CD4-positive, alpha-beta T cell treated with Interferon alpha-2 for 1 hour (primary cell): ENCODE measurements around the gene ABCA5.
A peak's percentile ranks its signal among the peaks of the same experiment; 100 is the strongest.

Experiments used
- DNase-seq, 2 donors: peaks; one replicate each; pipeline ENCODE4 v3.0.0-alpha.2; 2020 to 2022

Gene ABCA5

GRCh38 chr17:69265873-69266272 is 61.1 kb downstream of the ABCA5 start:
- DNase-seq, result no peak

DNA sequence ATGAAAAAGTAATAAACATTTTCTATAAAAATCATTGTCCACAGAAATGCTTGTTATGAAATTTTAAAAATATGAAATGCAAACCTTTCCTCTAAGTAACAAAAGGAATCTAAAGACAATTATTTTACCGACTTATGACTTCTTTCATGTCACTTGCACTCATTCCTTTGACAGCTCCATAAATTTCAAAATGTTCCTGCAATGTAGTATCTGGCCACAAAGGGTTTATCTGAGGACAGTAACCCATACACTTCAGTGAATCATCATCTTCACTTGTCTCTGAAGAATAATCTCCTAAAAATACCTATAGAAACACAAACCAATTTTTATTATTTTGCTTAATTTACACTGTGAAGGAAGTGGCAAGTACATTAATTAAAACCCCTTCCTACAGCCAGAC is 72.7 kb downstream of the ABCA5 start:
- no peak for DNase-seq

GRCh38 chr17:69250641-69251040 is 76.3 kb downstream of the ABCA5 start:
- DNase-seq, result no peak

DNA sequence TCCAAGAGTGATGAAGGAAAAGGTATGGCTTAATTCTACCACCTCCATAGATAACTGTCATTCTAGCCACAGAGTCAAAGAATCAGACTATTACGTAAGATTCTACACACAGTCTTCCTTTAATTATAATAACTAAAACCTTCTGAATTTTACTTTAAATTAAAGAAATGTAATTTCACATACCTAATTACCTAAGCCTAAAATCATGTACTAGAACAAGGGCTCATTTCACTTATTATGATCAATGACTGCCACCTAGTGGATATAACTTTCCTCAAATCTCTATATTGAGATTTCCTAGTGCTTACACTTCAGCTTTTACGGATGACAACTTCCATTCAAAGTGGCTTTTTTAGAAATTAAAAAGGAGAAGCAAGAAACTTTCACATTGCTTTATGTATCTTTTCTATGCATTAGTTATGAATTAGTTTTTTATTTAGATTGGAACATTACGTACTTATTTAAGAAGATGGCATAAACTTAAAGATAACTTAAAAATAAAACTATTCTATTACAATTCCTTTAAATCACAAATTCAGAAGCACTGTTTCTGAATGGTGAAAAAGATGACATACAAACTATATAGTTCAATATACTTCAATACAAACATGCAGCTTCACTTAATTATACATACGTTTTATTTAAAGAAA is 80.1 kb downstream of the ABCA5 start:
- peak in 1 of 2 donors; percentile 40 for DNase-seq

DNA sequence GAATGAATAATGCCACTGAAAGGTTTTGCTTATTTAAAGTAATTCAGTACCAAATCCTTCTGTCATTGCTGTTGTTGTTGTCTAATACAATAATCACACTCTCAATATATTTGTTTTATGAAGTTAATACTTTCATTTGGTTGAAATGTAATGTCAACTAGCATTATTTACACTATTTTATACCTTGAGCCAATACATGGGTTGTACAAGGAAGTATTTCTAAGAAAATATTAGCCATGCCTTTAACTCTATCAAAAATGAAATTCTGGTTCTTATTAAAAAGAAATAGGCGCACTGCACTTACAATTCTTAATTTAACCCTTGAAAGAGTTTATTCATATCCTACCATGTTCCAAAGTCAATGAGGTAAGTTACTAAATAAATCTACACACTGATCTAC is 80.7 kb downstream of the ABCA5 start:
- DNase-seq, result no peak

GRCh38 chr17:69245617-69246016 is 81.3 kb downstream of the ABCA5 start:
- no peak for DNase-seq

DNA sequence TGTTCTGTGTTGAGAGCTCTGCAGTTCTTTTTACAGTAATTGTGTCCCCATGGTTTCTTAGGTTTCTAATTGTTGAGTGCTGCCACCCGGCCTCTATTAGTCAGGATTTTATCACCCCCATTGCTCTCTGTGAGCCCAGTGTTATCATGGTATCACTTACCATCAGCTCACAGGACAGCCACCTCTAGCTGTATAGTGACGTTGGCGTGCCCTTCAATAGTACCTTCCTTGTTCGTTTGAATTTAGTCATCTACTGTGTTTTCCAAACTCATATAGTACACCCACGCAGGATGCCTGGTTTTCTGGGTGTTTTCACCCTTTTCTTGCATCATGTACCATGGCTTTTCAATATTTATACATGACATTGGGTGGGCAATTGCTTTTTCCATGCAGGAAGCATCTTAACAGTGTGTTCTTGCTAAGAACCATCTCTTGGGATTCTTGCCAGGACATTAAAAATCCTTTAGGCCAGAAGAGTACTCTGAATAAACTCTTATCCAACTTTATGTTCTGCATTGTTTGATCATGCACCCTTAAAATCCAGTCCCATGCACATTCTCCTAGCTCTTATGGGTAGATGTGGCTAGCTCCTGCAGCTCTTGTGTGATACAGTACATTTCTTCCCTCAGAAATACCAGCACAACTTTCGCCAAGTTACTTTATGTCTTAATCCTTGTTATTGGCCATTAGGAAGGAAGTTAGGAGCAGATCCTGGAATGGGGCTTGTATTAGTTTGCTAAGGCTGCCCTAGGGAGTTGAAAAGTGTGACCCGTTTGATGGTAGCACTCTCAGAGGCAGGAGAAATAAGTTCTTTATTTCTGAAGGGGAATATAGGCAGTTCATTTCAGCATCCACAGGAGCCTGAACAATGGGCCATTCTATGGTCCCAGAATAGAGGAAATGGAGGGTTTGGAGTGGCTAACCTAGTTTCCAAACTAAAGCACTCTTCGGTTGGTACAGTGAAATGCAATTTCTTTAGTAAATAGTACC is 87.0 kb downstream of the ABCA5 start:
- DNase-seq, result no peak

GRCh38 chr17:69236946-69237345 is 90.0 kb downstream of the ABCA5 start:
- no peak for DNase-seq

DNA sequence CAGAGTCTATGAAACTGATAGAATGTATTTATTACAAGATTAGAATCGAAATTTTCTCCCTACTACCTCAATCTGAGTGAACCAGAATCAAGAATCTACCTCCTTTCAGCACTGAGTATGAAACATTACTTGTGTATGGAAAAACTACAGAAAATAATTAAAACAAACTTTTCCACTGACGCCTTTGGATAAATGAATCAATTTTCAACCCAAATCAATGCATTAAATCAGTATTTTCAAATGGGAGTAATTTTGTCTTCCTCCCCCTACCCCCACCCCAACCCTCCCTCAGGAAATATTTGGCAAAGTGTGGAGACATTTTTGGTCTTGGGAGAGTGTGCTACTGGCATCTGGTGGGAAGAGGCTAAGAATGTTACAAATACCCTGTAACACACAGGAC is 90.5 kb downstream of the ABCA5 start:
- DNase-seq, result no peak

GRCh38 chr17:69235338-69236058 is 91.4 kb downstream of the ABCA5 start:
- peak; percentile 61 to 70 for DNase-seq

DNA sequence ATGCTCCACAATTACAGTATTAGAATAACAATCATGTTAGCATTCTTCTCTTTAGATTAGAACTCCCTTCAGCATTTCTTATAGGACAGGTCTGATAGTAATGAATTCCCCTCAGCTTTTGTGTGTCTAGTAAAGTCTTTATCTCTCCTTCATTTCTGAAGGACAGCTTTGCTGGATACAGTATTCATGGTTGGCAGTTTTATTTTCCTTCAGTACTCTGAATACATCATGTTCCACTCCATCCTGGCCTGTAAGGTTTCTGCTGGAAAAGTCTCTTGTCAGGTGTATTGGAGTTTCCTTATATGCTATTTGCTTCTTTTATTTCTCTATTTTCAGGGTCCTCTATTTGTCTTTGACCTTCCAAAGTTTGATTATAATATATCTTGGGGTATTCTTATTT is 94.3 kb downstream of the ABCA5 start:
- DNase-seq, result no peak

DNA sequence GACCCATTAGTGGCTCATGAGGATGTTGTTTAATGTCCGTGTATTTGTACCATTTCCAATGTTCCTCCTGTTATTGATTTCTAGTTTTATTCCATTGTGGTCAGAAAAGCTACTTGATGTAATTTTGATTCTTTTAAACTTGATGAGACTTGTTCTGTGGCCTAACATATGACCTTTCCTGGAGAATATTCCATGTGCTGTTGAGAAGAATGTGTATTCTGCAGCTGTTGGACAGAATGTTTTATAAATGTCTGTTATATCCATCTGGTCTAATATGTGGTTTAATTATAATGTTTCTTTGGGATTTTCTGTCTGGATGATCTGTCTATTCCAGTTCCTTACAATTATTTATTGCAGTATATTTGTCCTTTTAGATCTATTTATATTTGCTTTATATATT is 95.4 kb downstream of the ABCA5 start:
- DNase-seq, result no peak

DNA sequence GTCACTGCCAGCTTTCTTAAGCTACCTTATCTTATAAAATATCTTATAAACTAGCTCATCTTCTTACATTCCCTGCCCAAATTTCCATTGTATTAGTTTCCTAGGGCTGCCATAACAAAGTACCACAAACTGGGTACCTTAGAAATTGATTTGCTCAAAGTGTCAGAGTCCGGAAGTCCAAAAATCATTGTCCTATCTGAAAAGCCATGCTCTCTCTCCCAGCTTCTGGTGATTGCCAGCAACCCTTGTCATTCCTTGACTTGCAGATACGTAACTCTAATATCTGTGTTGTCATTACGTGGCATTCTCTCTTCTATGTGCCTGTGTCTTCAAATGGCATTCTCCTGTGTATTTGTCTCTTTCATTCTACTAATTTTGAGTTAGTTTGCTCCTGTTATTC is 96.0 kb downstream of the ABCA5 start:
- no peak for DNase-seq

- no peak for DNase-seq
Observed at GRCh38 chr17:69228576-69228975, 98.4 kb downstream of the ABCA5 start, which contains the start of gene ABCA10. TSS of gene ABCA10 (minus strand) at chr17:69228824. CDS start at chr17:69225358, 3,466 bp downstream.

GRCh38 chr17:69228018-69228417 is 98.9 kb downstream of the ABCA5 start:
- no peak for DNase-seq

DNA sequence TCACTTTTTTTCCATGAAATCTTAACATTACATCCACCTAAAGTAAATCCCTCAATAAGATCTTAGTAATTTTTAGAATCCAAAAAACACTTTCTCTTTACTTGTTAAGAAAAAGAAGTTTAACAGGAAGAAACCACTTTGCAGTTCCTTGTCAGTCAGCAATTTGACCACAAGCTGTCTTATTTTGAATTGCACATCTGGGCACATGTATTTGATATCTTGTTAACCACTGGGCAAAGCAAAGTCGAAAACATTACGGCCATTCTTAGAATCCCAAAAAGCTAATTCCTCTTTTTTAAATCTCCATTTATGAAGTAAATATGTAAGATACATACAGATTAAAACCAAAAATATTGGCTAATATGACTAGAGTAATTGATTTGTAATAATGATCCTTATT is 99.4 kb downstream of the ABCA5 start:
- DNase-seq, result no peak

- DNase-seq, result no peak
Observed at GRCh38 chr17:69223809-69224208, 103.1 kb downstream of the ABCA5 start.

GRCh38 chr17:69222707-69223258 is 104.2 kb downstream of the ABCA5 start:
- DNase-seq, result no peak

DNA sequence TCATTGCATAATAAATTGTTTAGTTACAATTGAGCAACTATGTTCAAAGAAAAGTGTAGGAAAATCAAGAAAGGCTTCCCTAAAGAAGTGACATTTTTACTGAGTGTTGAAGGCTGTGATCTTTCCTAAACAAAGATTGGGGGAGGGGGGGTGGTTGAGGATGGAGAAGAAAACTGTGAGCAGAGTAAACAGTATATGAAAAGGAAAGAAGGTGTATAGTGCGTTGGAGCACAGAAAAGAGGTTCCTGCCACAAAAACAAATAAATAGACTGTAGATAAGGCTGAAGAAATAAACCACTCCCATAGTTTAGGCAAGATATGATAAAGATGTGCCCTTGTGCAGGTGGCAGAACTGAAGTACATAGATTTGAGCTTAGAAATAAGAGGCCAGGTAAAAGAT is 106.8 kb downstream of the ABCA5 start:
- DNase-seq, result no peak

GRCh38 chr17:69218986-69219385 is 107.9 kb downstream of the ABCA5 start:
- no peak for DNase-seq

DNA sequence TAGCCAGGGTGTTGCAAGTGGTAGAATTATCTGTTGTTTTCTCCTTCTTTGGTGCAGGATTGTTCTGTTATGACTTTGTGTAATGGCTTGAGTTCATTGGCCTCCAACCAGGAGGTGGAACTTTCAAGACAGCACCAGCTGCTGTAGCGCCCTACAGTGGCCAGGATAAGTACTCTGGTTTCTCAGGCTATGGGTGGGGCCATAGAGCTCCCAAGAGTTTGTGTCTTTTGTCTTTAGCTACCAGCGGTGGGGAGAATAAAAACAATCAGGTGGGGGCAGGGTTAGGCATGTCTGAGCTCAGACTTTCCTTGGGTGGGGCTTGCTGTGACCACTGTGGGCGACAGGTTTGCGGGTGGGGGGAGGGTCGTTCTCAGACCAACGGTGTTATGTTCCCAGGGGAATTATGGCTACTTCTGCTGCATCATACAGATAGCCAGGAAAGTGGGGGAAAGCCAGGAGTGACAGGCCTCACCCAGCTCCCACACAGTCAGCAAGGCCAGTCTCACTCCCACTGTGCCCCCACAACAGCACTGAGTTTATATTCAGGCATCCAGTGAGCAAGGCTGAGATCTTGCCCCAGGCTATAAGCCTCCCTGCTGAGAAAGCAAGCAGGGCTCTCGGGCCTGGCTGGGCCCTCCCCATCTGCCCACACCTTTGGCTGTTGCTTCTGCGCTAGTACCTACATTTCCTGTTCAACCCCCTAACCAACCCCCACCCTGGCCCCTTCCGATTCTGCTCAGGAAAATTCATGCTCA is 113.7 kb downstream of the ABCA5 start:
- DNase-seq, result no peak

DNA sequence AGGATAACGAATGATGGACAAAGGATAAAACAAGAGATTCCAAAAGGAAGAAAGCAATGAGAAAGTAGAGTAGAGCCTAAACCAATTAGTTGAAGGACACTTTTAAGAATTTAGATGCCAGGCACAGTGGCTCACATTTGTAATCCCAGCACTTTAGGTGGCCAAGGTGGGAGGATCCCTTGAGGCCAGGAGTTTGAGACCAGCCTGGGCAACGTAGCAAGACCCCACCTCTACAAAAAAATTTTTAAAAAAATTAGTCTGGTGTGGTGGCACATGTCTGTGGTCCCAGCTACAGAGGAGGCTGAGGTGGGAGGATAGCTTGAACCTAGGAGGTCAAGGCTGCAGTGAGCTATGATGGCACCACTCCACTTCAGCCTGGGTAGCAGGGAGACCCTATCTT is 118.3 kb downstream of the ABCA5 start:
- no peak for DNase-seq
